Dermis blood vessel endothelial cell (primary cell): ENCODE measurements around the gene ZNF521. TPM values are rescaled to one million over a fixed set of nuclear protein-coding genes. Genes with fewer than 3 reads are reported as not detected.
A peak's percentile ranks its signal among the peaks of the same experiment; 100 is the strongest.
"Not testable (repeated sequence)": the region's sequence is repeated elsewhere in the genome, so short reads cannot be mapped to it uniquely, and the experiment has no call there.

Experiments used
- DNase-seq: peaks from one replicate; pipeline ENCODE4 v3.0.0; 2010
- total RNA-seq: library from RNA; depleted of rRNA; stranded (reverse); fragments of >200 nt; gene quantifications from 2 replicates; pipeline ENCODE4 v1.2.3, GENCODE V29; 2014

The ZNF521 gene
- total RNA-seq, 1 donor from 2014 or later: 188 TPM

DNA sequence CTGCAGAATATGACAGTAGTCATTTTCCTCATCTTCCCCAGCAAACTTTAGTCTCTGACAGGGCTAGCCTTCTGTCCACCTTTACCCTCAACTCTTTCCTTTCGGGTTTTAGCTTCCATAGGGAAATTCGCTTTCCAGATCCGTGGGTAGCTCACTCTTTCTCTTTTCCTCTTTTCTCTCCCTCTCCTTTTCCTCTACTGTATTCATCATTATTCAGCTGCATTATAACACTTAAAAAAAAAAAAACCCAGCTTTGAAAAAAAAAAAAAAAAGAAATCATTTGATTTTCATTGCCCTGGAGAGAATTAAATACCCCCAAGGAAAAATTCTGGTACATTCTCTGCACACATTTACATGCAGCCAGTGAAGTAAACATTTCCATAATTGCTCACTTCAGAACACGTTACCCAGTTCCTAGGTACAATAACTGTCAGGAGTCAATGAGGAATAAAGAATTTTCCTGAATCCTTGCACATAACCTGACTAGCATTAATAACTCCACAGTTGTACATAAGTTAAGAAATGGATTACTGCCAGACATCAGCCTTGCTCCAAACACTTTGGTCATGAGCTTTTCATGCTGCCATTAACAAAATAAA is 63.5 kb downstream of the ZNF521 start:
- no peak for DNase-seq

DNA sequence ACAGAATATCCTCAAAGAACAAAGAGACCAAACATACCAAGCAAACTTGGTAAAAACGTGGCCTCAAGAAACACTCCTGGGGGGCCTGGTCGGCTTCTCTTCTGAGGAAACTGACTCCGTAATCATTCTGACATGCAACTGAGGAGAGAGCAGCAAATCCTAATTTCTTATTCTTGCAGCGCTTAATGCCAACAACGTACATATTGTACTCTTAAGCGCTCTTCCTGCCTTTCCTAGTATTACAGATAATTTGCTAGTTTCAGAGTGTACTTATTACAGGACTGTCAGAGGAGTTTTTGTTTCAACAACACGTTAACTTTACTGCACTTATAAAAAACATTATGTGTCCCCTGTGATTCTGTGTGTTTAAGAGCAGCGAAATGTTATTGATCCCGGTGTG is 64.9 kb downstream of the ZNF521 start:
- no peak for DNase-seq

DNA sequence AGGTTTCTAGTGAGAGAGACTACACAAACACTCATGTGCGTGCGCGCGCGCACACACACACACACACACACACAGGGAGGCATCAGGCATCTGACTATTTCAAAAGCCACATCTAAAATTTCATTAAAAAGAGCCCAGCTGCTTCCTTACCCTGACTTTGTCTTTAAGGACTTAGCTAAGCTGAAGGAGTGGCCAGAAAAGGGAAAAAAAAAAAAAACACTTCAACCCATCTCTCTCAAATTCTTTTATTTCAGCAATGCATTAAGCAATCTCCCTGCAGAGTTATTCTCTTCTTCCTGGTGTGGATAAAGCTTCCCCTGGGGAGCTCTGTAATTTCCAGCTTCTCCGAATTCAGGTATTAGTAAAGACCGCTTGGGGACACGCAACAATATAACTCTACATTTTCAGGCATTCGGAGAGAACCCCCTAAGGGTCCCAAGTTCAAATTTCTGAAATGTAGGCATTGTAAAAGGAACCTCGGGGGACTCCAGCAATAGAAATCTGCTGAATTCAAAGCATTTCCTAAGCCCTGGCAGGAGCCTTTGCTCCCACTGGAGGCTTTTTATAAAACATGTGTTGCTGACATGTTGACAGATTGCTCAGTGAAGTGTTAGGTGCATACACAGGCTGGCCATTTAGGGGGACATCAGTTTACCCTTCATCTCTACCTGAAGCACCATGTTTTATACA is 67.0 kb downstream of the ZNF521 start:
- DNase-seq: peak; percentile 44

DNA sequence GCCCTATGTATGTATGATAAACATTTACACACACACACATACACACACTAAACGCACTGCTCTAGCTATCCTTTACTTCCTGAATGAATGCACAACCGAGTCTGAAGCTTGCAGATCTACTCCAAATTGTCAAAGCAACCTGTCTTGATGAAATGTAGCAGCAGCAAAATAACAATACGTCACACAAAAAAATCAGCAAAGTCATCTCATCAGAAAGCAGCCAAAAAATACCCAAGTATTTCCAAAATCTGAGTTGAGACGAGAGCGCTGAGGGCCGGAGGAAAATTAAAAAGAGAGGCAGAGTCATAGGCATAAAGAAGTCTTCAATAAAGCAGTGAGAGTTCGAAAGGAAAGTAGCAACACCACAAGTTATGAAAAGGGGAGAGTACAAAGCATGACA is 67.7 kb downstream of the ZNF521 start:
- DNase-seq: no peak

DNA sequence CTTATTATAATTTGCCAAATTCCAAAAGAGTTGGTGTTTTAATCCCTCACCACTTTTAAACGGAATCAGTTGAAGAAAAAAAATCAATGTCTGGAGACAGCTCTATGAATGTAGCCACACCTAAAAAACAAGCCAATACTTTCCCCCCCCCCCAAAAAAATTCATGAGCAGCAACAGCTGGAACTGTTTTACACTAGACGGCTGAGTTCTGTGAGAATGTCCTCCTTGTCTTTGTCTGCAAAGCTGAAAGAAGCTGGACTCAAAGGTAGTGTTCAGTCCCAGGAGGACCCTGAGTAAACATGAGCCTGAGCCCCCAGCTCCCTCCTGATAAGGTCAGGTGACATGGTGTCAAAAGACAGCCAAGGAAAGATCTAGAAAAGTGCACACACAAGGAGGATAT is 68.2 kb downstream of the ZNF521 start:
- no peak for DNase-seq

DNA sequence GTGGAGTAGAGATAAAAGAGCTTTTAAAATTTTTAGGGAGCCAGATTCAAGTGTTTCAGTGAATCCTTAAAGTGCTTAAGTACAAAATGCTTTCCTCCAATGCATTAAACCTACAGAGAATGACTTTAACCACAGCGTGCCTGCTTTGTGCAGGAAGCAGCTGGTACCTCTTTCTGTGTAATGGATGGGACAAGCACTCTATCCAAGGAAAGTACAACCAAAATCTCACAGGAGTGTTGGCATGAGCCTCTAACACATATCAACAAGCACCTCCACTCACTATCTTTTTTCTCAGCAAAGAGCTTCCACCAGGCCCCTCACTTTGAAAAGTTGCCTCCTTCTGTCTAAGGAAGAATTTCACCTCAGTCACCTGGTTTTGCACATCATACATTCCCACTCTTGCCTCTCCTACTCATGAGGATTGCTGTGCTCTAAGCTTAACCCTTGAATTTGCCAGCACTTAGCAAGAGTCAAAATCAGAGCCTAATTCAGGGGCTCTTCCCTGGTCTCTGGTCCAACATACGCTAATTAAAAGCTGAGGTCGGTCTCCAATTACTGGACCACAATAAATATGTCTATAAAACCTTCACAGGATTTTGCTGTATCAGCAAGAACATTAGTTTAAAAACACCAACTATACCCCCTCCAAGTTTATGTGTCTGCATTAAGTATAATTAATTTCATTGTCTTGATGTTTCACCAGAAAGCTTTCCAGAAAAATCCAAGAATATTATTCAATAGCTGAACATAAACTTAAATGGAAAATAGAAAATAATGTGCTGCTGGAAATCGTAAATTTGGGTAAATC is 68.9 kb downstream of the ZNF521 start:
- DNase-seq: peak; percentile 43

DNA sequence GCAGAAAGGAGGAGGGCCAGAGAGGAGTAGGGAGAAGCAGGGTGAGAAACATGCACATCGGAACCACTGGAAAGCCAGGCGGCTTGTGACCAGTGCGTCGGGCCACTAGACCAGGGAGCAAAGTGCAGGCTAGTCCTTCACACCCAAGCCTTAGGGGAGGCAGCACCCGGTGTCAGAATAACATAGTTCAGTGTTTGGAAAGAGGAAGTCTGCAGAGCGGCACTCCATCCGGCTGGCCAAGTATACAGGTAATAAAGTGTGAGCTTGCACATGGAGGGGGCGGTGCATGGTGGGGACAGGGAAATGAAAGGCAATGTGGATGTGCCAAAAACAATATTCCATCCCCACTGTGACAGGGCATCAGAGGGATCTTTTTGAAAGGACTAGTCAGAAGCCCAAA is 69.7 kb downstream of the ZNF521 start:
- DNase-seq: peak; percentile 83

DNA sequence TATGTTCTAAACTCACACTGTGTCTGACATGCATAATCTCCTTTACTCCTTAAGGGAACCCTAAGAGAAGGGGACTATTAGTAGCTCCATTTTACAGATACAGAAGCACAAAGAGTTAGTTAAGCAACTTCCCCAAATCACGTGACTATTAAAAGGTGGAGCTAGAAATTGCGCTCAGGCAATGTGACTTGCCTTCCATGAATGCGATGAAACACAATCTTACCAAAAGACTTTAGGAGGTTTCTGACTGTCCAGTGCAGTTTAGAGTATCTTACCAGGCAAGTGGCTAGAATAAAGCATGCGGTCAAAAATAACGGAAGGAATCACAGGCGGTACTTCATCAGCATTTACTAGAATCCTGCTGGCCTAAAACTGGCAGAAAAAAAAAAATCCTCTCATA is 70.4 kb downstream of the ZNF521 start:
- peak; percentile 50 for DNase-seq

DNA sequence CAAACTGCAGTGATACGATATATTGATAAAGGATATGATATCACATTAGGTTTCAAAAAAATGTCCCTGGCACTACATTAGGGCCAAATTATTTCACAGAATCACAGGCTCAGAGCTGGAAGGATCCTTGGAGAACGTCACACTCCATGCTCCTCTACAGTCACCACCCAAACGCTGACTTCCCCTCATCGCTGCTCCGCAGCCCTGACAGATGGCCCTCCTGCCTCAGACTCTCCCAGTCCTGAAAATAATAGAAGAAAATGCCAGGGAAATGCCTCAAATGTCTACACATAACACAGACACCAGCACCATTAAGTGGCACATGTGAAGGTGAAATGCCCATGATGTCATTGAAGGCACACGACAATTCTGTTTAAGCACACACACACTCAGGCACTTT is 72.0 kb downstream of the ZNF521 start:
- no peak for DNase-seq

DNA sequence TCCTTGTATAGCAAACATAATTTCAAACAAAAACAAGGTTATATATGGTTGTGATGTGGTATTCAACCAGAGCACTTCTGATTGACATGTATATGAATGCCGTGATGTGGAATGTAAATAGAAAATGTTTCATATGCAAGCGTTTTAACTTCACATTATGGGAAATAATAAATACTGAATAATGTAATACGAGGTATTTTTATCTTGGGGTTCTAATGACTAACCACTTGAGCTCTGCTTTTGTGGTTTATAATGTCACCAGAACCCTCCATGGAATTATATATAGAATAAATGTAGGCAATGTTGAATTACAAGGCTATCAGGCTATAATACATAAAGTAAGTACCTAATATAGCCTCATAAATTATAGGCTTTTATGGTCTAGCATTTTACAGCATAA is 72.4 kb downstream of the ZNF521 start:
- no peak for DNase-seq

DNA sequence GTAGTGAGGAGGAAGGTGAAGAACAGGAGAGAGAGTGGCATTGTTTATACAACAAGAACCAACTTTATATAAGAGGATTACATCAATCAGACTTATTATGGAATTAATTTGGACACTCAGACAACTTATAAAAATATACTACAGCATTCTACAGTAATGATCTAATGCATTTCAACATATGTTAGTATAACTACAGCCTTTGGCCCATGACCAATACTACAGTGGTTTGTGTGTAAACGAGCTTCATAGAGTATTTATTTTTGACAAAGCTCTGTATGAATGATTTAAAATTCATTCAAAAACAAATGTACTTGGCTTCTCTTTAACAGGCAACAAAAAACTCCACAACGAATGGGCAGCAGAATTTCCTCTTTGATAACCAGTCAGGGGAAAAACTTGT is 72.8 kb downstream of the ZNF521 start:
- no peak for DNase-seq

DNA sequence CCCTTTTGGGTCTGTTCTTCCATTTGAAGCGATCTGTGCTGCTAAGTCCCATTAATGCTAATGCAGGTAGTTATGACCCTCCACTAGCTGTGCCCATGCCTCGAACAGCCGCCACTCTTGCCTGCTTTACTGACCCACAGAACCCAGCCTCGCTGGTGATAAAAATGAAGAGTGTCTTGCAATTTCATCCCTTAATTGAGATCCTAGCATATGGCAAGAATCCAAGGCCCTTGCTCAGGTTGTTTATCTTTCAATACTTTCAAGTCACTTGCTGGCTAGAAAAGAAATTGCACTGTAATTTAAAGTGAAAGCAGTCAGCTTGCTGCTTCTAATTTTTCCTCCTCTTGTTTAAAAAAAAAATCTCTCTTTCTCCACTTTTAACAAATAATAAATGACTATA is 73.6 kb downstream of the ZNF521 start:
- DNase-seq: peak; percentile 42

DNA sequence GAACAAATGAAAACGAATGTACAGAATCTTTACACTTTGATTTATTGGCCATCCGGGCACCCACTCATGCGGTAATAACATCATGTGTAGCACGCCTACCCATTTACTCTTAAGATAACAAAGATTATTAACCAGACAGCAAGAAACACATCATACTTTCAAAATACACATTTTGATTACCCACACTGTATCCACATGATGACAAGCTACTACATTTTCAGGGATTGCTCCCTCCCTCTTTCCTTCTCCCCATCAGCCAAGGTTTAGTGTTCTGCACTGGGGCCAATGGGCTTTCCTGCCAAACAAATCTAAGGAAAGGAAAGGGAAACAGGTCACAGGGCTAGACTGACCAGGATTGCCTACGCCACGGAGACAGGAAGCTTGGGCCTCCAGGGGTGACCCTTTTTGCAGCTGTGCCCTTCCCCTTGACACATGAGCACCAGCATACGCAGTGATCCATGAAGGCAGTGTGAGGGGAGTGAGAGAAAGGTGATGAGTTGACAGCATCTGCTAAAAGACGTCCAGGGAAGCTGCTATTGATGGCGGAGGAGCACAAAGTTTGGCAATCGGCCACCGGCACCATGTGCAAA is 76.5 kb downstream of the ZNF521 start:
- DNase-seq: peak; percentile 87

DNA sequence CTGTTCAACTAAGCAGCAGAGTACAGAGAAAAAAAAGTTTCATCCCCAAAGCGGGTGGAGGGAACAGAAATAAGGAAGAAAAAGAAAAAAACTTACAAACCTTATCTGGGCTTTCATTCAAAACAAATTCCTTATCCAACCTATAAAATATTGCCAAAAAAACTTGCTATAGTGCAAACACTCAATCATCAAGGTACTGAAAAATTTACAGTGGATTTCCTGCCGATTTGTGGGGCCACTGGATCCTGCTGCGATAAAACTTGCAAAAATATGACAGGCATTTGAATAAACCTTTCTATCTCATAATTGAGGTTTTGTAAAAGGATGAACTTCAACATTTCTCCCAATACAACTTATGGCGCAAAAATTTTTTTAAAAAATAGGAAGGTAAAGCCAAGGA is 77.0 kb downstream of the ZNF521 start:
- DNase-seq: no peak

DNA sequence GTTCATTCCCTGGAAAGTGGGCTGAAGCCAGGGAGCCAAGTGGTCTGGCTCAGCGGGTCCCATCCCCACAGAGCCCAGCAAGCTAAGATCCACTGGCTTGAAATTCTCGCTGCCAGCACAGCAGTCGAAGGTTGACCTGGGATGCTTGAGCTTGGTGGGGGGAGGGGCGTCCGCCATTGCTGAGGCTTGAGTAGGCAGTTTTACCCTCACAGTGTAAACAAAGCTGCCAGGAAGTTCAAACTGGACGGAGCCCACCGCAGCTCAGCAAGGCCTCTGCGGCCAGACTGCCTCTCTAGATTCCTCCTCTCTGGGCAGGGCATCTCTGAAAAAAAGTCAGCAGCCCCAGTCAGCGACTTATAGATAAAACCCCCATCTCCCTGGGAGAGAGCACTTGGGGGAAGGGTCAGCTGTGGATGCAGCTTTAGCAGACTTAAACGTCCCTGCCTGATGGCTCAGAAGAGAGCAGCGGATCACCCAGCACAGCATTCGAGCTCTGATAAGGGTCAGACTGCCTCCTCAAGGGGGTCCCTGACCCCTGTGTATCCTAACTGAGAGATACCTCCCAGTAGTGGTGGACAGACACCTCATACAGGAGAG is 84.9 kb downstream of the ZNF521 start:
- DNase-seq: not testable (repeated sequence)

DNA sequence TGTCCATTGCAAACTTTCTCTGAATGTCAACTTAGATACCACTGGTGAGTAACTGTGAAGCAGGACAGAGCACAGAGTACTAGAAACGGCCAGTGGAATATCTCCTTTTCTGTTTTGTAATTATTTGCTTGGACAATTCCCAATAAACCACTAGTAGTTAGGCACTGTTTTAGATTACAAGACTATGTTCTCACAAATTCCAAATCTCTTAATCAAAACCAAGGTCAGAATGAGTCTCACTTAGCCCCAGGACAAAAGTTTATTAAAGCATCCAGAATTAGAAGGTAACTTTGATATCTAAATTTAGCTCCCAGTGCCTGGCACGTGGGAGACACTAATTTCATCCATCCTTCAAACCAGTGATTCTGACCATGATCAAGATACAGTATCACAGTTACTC is 89.0 kb downstream of the ZNF521 start:
- no peak for DNase-seq

DNA sequence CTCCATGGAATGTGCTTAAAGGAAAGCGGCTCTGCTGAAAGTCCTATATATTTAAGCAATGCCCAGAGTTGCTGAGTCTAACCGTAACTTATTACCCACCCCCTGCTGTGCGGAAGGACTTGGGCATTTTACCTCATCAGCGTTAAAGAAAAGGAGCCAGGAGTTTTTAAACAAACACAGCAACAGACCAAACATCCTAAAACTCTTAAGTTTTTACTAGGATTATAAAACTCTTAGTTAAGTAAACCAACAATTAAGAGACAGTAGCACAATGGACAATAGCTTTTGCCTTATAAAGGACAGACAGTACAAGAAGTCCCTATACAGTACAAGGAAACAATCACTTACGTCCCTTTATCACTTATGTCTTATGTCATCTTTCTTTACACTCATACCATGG is 90.2 kb downstream of the ZNF521 start:
- no peak for DNase-seq

DNA sequence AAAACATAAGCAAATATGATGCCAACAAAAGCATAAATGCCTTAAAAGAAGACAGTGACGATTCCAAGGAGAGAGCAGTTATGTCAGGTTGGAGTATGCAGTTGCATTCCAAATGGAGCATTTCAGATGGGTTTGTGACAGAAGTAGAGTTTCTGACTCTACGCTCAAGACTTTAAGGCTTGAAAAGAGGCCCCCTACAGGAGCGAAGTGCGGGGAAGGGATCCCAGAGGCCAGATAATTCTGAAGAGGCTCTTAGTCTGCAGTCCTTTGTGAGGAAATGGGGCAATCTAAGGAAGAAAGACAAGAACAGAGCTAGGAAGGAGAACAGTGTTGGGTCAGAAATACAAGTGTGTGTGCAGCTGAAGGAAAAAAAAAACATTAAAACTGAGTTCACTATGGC is 95.5 kb downstream of the ZNF521 start:
- DNase-seq: no peak

DNA sequence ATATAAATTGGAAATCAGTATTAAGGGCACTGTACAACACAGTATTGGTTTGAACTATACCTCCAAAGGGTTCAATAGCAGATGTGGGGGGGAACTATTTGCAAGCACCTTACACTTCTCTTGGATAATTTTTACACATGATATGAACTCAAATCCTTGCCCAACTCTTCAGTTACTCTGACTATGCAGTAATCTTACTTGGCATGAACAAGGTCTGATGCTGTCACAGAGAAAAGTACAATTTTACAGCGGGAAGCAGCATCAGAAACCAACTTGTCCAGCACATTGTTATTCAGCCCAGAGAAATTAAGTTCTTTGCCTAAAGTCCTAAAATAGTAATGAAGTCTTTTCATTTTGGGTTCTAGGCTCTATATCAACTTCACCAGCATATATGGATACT is 98.2 kb downstream of the ZNF521 start:
- no peak for DNase-seq

DNA sequence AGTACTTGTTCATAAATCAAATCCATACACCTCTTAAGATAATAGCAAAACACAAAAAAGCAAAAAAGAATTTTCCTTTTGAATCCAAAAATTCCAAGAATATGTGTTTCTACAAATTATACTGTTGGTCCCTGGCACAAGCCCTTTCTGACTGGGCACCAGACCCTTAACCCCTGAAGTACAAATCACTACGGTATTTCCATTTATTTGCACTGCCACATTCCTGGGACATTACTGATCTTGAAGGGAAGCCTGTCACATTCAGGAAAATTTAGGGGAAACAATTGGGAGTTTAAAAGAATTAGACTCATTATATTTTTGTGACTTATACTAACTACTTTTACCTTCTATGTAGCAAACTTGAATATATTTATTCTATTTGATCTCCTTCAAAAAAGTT is 98.8 kb downstream of the ZNF521 start:
- peak; percentile 73 for DNase-seq

DNA sequence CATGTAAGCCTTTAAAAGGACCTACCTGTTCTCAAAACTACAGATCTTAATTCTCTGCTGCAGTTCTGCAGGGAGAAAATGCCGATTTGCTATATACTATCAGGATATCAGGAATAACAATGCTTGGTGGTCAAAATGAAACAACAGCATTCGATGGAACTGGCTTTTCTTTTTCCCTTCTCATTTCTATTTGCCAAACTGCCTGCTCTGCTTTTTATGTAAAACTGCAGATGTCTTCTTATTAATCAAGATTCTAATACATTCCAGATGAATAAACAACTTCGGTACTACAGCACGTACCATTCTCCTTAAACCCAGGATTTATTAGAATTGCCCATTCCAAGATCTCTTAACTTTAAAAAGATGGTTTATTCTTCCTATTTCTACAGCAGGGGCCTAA is 100.9 kb downstream of the ZNF521 start:
- DNase-seq: no peak

DNA sequence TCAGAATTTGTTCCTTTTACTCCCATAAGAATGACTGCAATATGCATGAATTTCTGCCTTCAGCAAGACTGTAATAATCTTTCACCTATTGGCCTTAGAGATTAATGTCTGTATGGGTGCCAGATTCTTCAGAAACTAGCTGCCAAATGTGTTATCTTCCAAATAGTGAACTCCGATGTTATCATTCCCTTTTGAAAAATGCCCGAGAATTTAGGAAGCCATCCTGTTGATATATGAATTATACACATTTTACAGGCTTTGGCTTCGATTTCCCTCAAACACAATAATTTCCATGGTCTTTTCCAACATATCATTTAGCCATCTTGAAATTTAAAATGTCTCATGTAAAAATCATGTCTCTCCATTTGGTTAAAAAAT is 101.5 kb downstream of the ZNF521 start:
- DNase-seq: no peak

DNA sequence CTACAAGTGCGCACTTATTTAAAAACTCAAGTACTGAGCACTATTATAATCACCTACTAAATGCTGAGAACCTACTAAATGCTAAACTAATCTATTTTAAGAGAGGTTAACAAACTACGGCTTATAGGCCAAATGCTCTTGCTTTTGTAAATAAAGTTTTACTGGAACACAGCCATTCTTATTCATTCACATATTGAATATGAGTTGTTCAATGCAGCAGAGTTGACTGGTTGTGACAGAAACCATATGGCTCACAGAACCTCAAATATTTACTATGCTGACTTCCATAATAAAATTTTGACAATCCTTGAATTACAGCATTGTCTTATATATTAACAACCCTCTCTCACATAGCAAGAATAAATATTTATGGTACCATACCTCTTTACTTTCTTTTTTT is 103.2 kb downstream of the ZNF521 start:
- no peak for DNase-seq
